ENCODE results near the gene COQ8B.

COQ8B gene

GRCh38 chr19:40709817-40710216 is 6.9 kb downstream of the COQ8B start:
- ATAC-seq: no peak
- TF ChIP-seq CREB5 (CRISPR knock-in tag; IDR thresholded peaks at IDR 0.05; ENCODE audit: low read depth) (no peak), ZNF8 (CRISPR knock-in tag; IDR thresholded peaks at IDR 0.05) (no peak), CSDC2 (CRISPR knock-in tag; IDR thresholded peaks at IDR 0.05) (no peak), ZNF70 (CRISPR knock-in tag; IDR thresholded peaks at IDR 0.05) (no peak), GLIS3 (CRISPR knock-in tag; IDR thresholded peaks at IDR 0.05) (no peak), CSRNP3 (CRISPR knock-in tag; IDR thresholded peaks at IDR 0.05) (no peak), PATZ1 (CRISPR knock-in tag; IDR thresholded peaks at IDR 0.05; ENCODE audit: borderline replicate concordance) (no peak), PPARA (CRISPR knock-in tag; IDR thresholded peaks at IDR 0.05; ENCODE audit: borderline replicate concordance) (no peak), SNAI2 (CRISPR knock-in tag; IDR thresholded peaks at IDR 0.05) (no peak)

GRCh38 chr19:40707615-40708014 is 9.1 kb downstream of the COQ8B start:
- TF ChIP-seq CREB5 (CRISPR knock-in tag; IDR thresholded peaks at IDR 0.05; ENCODE audit: low read depth) (no peak), TOX (CRISPR knock-in tag; IDR thresholded peaks at IDR 0.05; ENCODE audit: borderline replicate concordance) (no peak)
- ATAC-seq: no peak

- TF ChIP-seq BACH2 (CRISPR knock-in tag; IDR thresholded peaks at IDR 0.05; ENCODE audit: borderline replicate concordance): no peak
- TF ChIP-seq OSR1 (CRISPR knock-in tag; IDR thresholded peaks at IDR 0.05): no peak
- no peak for TF ChIP-seq PATZ1 (CRISPR knock-in tag; IDR thresholded peaks at IDR 0.05; ENCODE audit: borderline replicate concordance)
- TF ChIP-seq ISL1 (CRISPR knock-in tag; IDR thresholded peaks at IDR 0.05): no peak
- no peak for TF ChIP-seq ZC3H10 (CRISPR knock-in tag; IDR thresholded peaks at IDR 0.05)
- TF ChIP-seq ARNTL (CRISPR knock-in tag; IDR thresholded peaks at IDR 0.05; ENCODE audit: borderline replicate concordance, low read depth): no peak
- TF ChIP-seq ZFP30 (CRISPR knock-in tag; IDR thresholded peaks at IDR 0.05): no peak
- no peak for ATAC-seq
Observed at GRCh38 chr19:40705950-40706619, 10.6 kb downstream of the COQ8B start.

- TF ChIP-seq TOX (CRISPR knock-in tag; IDR thresholded peaks at IDR 0.05; ENCODE audit: borderline replicate concordance): no peak
- no peak for TF ChIP-seq OSR1 (CRISPR knock-in tag; IDR thresholded peaks at IDR 0.05)
- no peak for TF ChIP-seq CSRNP3 (CRISPR knock-in tag; IDR thresholded peaks at IDR 0.05)
- no peak for TF ChIP-seq ZC3H10 (CRISPR knock-in tag; IDR thresholded peaks at IDR 0.05)
- TF ChIP-seq ESRRG (CRISPR knock-in tag; IDR thresholded peaks at IDR 0.05): no peak
- TF ChIP-seq ZNF70 (CRISPR knock-in tag; IDR thresholded peaks at IDR 0.05): no peak
- no peak for TF ChIP-seq TCF4 (CRISPR knock-in tag; IDR thresholded peaks at IDR 0.05; ENCODE audit: borderline replicate concordance)
- no peak for TF ChIP-seq CSDC2 (CRISPR knock-in tag; IDR thresholded peaks at IDR 0.05)
- TF ChIP-seq PATZ1 (CRISPR knock-in tag; IDR thresholded peaks at IDR 0.05; ENCODE audit: borderline replicate concordance): no peak
- no peak for TF ChIP-seq ARNTL (CRISPR knock-in tag; IDR thresholded peaks at IDR 0.05; ENCODE audit: borderline replicate concordance, low read depth)
- TF ChIP-seq ZNF8 (CRISPR knock-in tag; IDR thresholded peaks at IDR 0.05): no peak
- no peak for TF ChIP-seq ZNF565 (CRISPR knock-in tag; conservative IDR thresholded peaks at IDR 0.05; ENCODE audit: low read depth)
- no peak for TF ChIP-seq ZFP30 (CRISPR knock-in tag; IDR thresholded peaks at IDR 0.05)
- no peak for TF ChIP-seq CREB5 (CRISPR knock-in tag; IDR thresholded peaks at IDR 0.05; ENCODE audit: low read depth)
- no peak for TF ChIP-seq ZFP3 (CRISPR knock-in tag; IDR thresholded peaks at IDR 0.05)
- TF ChIP-seq GLIS3 (CRISPR knock-in tag; IDR thresholded peaks at IDR 0.05): no peak
- TF ChIP-seq RARB (CRISPR knock-in tag; IDR thresholded peaks at IDR 0.05): no peak
- ATAC-seq: no peak
Observed at GRCh38 chr19:40705362-40705651, 11.4 kb downstream of the COQ8B start.

All from SK-N-SH treated with all-trans-retinoic acid at 6 μM for 48 hours (cell line).